ENCODE data around the gene CNKSR2. TPM values are rescaled to one million over a fixed set of nuclear protein-coding genes. Genes with fewer than 3 reads are reported as not detected.

CNKSR2 gene
- total RNA-seq, 1 donor from 2014 or later, result 4.6 TPM

GRCh38 chrX:21493226-21493830 lies 119.1 kb downstream of the CNKSR2 start:
- TF ChIP-seq CTCF (IDR thresholded peaks at IDR 0.05), result no peak
- ATAC-seq, result no peak
- intact Hi-C loops (cut with DNase I), result no loop called here
- DNase-seq, result no peak
- Histone ChIP-seq H3K27ac (no peak overlapping the region), H3K4me1 (no peaks in the 10 kb centered on the region), H3K4me3 (no peak overlapping the region), H3K9me3 (no peaks in the 10 kb centered on the region), H3K27me3 (ENCODE audit: low read depth) (no peaks in the 10 kb centered on the region), H3K36me3 (no peaks in the 10 kb centered on the region)

- DNase-seq (no peak), ATAC-seq (no peak)
- H3K27me3 ChIP-seq (ENCODE audit: low read depth), result no peaks in the 10 kb centered on the region
- H3K9me3 ChIP-seq, result no peaks in the 10 kb centered on the region
- H3K27ac ChIP-seq, result no peak overlapping the region
- H3K36me3 ChIP-seq, result no peaks in the 10 kb centered on the region
- intact Hi-C loops (cut with DNase I), result no loop called here
- H3K4me3 ChIP-seq, result no peak overlapping the region
- TF ChIP-seq CTCF (IDR thresholded peaks at IDR 0.05), result no peak
- no peaks in the 10 kb centered on the region for H3K4me1 ChIP-seq
Measured at GRCh38 chrX:21503593-21503992, 129.4 kb downstream of the CNKSR2 start.

GRCh38 chrX:21509912-21510311 lies 135.7 kb downstream of the CNKSR2 start:
- DNase-seq (no peak), ATAC-seq (no peak)
- H3K9me3 ChIP-seq, result no peaks in the 10 kb centered on the region
- H3K4me3 ChIP-seq, result no peak overlapping the region
- no peak for TF ChIP-seq CTCF (IDR thresholded peaks at IDR 0.05)
- intact Hi-C loops (cut with DNase I), result no loop called here
- H3K27me3 ChIP-seq (ENCODE audit: low read depth), result no peaks in the 10 kb centered on the region
- H3K27ac ChIP-seq, result no peak overlapping the region
- H3K36me3 ChIP-seq, result no peaks in the 10 kb centered on the region
- no peaks in the 10 kb centered on the region for H3K4me1 ChIP-seq

GRCh38 chrX:21524008-21524407 lies 149.8 kb downstream of the CNKSR2 start:
- Histone ChIP-seq H3K4me3 (no peak overlapping the region), H3K36me3 (no peaks in the 10 kb centered on the region), H3K27me3 (ENCODE audit: low read depth) (no peaks in the 10 kb centered on the region), H3K4me1 (no peaks in the 10 kb centered on the region), H3K9me3 (no peaks in the 10 kb centered on the region), H3K27ac (no peak overlapping the region)
- TF ChIP-seq CTCF (IDR thresholded peaks at IDR 0.05), result no peak
- DNase-seq, result no peak
- intact Hi-C loops (cut with DNase I), result no loop called here
- no peak for ATAC-seq

- H3K4me3 ChIP-seq, result no peak overlapping the region
- H3K27me3 ChIP-seq (ENCODE audit: low read depth), result no peaks in the 10 kb centered on the region
- DNase-seq, result no peak
- no peak for ATAC-seq
- H3K27ac ChIP-seq, result no peak overlapping the region
- no peaks in the 10 kb centered on the region for H3K36me3 ChIP-seq
- no peak for TF ChIP-seq CTCF (IDR thresholded peaks at IDR 0.05)
- intact Hi-C loops (cut with DNase I), result no loop called here
- no peaks in the 10 kb centered on the region for H3K4me1 ChIP-seq
- H3K9me3 ChIP-seq, result no peaks in the 10 kb centered on the region
Measured at GRCh38 chrX:21528076-21528475, 153.9 kb downstream of the CNKSR2 start.
